HEK293T (cell line): ENCODE data around the gene MRAS.

ENCODE experiments used
- BHLHE40 ChIP-seq: fragments of 450-650 bp; IDR thresholded peaks from 2 replicates; pipeline ENCODE4 v1.6.1; 2016; ENCODE audit warnings: mild to moderate bottlenecking, moderate library complexity, borderline replicate concordance
- FOXA1 ChIP-seq: fragments of 450-650 bp; IDR thresholded peaks from 2 replicates; pipeline ENCODE4 v1.6.1; 2016; ENCODE audit warnings: mild to moderate bottlenecking
- FOXK2 ChIP-seq: fragments of 450-650 bp; IDR thresholded peaks from 2 replicates; pipeline ENCODE4 v1.6.1; 2016; ENCODE audit warnings: mild to moderate bottlenecking
- FOXM1 ChIP-seq: fragments of 450-650 bp; IDR thresholded peaks from 2 replicates; pipeline ENCODE4 v1.6.1; 2017; ENCODE audit warnings: mild to moderate bottlenecking, borderline replicate concordance
- HDGF ChIP-seq: fragments of 450-650 bp; IDR thresholded peaks from 2 replicates; pipeline ENCODE4 v1.6.1; 2017; ENCODE audit warnings: antibody characterized with exemption, borderline replicate concordance
- L3MBTL2 ChIP-seq: fragments of 450-650 bp; conservative IDR thresholded peaks from 2 replicates; pipeline ENCODE4 v1.6.1; 2016; ENCODE audit warnings: mild to moderate bottlenecking
- LEF1 ChIP-seq: fragments of 450-650 bp; IDR thresholded peaks from 2 replicates; pipeline ENCODE4 v1.6.1; 2017; ENCODE audit warnings: mild to moderate bottlenecking, borderline replicate concordance
- NFRKB ChIP-seq: fragments of 450-650 bp; IDR thresholded peaks from 2 replicates; pipeline ENCODE4 v1.6.1; 2016; ENCODE audit warnings: mild to moderate bottlenecking, moderate library complexity
- SP1 ChIP-seq: fragments of 450-650 bp; IDR thresholded peaks from 2 replicates; pipeline ENCODE4 v1.6.1; 2017
- SUZ12 ChIP-seq: fragments of 450-650 bp; IDR thresholded peaks from 2 replicates; pipeline ENCODE4 v1.6.1; 2016; ENCODE audit warnings: mild to moderate bottlenecking
- ZNF384 ChIP-seq: fragments of 450-650 bp; IDR thresholded peaks from 2 replicates; pipeline ENCODE4 v1.6.1; 2016

DNA sequence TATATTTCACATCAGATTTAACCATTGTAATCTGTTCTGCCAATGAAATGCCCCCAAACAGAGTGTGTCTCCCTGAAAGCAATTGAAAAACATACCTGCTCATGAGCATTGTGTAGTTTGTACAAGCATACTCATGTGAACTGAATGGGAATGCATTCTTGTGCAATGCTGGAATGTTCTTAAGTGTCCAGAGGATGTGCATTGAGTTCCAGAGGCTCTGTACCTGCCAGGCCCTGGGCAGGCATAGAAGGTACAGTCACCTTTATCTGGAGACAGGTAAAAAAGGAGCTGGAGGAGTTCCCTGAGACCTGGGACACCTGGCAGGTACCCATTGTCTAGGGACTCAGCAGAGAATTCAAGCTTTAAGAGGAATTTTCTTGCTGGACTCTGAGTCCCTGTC, 2.8 kb downstream of the MRAS start:
- TF ChIP-seq BHLHE40 (no peak), FOXM1 (no peak), NFRKB (no peak), SUZ12 (no peak), ZNF384 (no peak), SP1 (no peak), HDGF (no peak), LEF1 (no peak), FOXA1 (no peak), FOXK2 (no peak), L3MBTL2 (no peak)
